GM19351 (cell line): ENCODE measurements around the gene PPP1R18.
A peak's percentile ranks its signal among the peaks of the same experiment; 100 is the strongest.

Source experiments
- ATAC-seq: cut with Tn5 transposase; IDR thresholded peaks from one replicate; pipeline ENCODE4 v1.9.1; 2021; ENCODE audit warnings: mild to moderate bottlenecking, moderate library complexity; ENCODE audit not compliant: unreplicated experiment

The PPP1R18 gene

GRCh38 chr6:30689985-30690384, 3.5 kb upstream of the PPP1R18 start:
- no peak for ATAC-seq

- no peak for ATAC-seq
These were observed 2.8 kb upstream of the PPP1R18 start for GRCh38 chr6:30689022-30689865.

GRCh38 chr6:30688569-30688968, 2.1 kb upstream of the PPP1R18 start:
- no peak for ATAC-seq

GRCh38 chr6:30687659-30688431, 1.4 kb upstream of the PPP1R18 start:
- no peak for ATAC-seq

- ATAC-seq: peak; percentile 44
These were observed 638 bp upstream of the PPP1R18 start for GRCh38 chr6:30686908-30687658.

- no peak for ATAC-seq
These were observed 1.1 kb downstream of the PPP1R18 start for GRCh38 chr6:30685157-30686008.

- ATAC-seq: no peak
These were observed 1.9 kb downstream of the PPP1R18 start for GRCh38 chr6:30684386-30685156.

- no peak for ATAC-seq
These were observed 2.5 kb downstream of the PPP1R18 start for GRCh38 chr6:30683980-30684338.

GRCh38 chr6:30683183-30683979, 3.1 kb downstream of the PPP1R18 start:
- no peak for ATAC-seq

GRCh38 chr6:30682143-30683117, 4.0 kb downstream of the PPP1R18 start:
- peak; percentile 53 for ATAC-seq

GRCh38 chr6:30681766-30682142, 4.7 kb downstream of the PPP1R18 start:
- ATAC-seq: no peak

GRCh38 chr6:30679765-30680535, 6.5 kb downstream of the PPP1R18 start:
- no peak for ATAC-seq

- ATAC-seq: peak; percentile 39
These were observed 7.3 kb downstream of the PPP1R18 start for GRCh38 chr6:30678964-30679726.

- ATAC-seq: no peak
These were observed 9.7 kb downstream of the PPP1R18 start for GRCh38 chr6:30676660-30677285.

GRCh38 chr6:30672445-30673253, 13.8 kb downstream of the PPP1R18 start, which contains the start of gene DHX16:
DHX16 (minus strand) TSS chr6:30673006; CDS start chr6:30672841, 165 bp downstream.
- peak; percentile 58 for ATAC-seq
